Smooth muscle cell (in vitro differentiated cells): Measurements from ENCODE around the gene CRAT. TPM values are rescaled to one million over a fixed set of nuclear protein-coding genes. Genes with fewer than 3 reads are reported as not detected.

Source experiments
- DNase-seq: peaks from one replicate; lab custom pipeline; 2025; ENCODE audit not compliant: unreplicated experiment; lab: John Stamatoyannopoulos, UW
- H2AFZ ChIP-seq: fragments of 200-600 bp; sonication (generic); 2 replicates; pipeline ENCODE4 v1.6.0; 2016; ENCODE audit warnings: antibody characterized with exemption, low read depth, mild to moderate bottlenecking
- H3F3A ChIP-seq: fragments of 200-600 bp; sonication (generic); 2 replicates; pipeline ENCODE4 v1.6.0; 2017; ENCODE audit warnings: antibody characterized with exemption, low read depth
- H3K27ac ChIP-seq: fragments of 200-600 bp; sonication (generic); 2 replicates; pipeline ENCODE4 v1.5.1; 2016; ENCODE audit warnings: low read depth, mild to moderate bottlenecking
- H3K27me3 ChIP-seq: fragments of 200-600 bp; sonication (generic); 2 replicates; pipeline ENCODE4 v1.6.1; 2016; ENCODE audit warnings: low read depth, mild to moderate bottlenecking
- H3K36me3 ChIP-seq: fragments of 200-600 bp; sonication (generic); 2 replicates; pipeline ENCODE4 v1.5.1; 2016; ENCODE audit warnings: low read depth
- H3K4me1 ChIP-seq: fragments of 200-600 bp; sonication (generic); 2 replicates; pipeline ENCODE4 v1.5.1; 2016; ENCODE audit warnings: low read depth
- H3K4me2 ChIP-seq: fragments of 200-600 bp; sonication (generic); 2 replicates; pipeline ENCODE4 v1.6.0; 2016; ENCODE audit warnings: mild to moderate bottlenecking
- H3K4me3 ChIP-seq: fragments of 200-600 bp; sonication (generic); 2 replicates; pipeline ENCODE4 v1.5.1; 2016; ENCODE audit warnings: mild to moderate bottlenecking
- H3K79me2 ChIP-seq: fragments of 200-600 bp; sonication (generic); 2 replicates; pipeline ENCODE4 v1.6.0; 2016; ENCODE audit warnings: low read depth, mild to moderate bottlenecking
- H3K9ac ChIP-seq: fragments of 200-600 bp; sonication (generic); 2 replicates; pipeline ENCODE4 v1.6.0; 2016; ENCODE audit warnings: low read depth
- H3K9me3 ChIP-seq: fragments of 200-600 bp; sonication (generic); replicated peaks from 2 replicates; pipeline ENCODE4 v1.5.1; 2016; ENCODE audit warnings: low read depth
- H4K20me1 ChIP-seq: fragments of 200-600 bp; sonication (generic); 2 replicates; pipeline ENCODE4 v1.6.0; 2016; ENCODE audit warnings: low read depth
- CTCF ChIP-seq: fragments of 200-600 bp; sonication (generic); IDR thresholded peaks from 2 replicates; pipeline ENCODE4 v1.5.1; 2017; ENCODE audit warnings: borderline replicate concordance, mild to moderate bottlenecking, antibody characterized with exemption; ENCODE audit not compliant: insufficient read depth, poor library complexity, severe bottlenecking
- WGBS: methylation state at CpG from one replicate; pipeline ENCODE4 v1.1.7; 2016; ENCODE audit warnings: low lambda C conversion rate; 5-methylcytosine and 5-hydroxymethylcytosine counted together
- polyA plus RNA-seq: library from polyadenylated mRNA; unstranded; fragments of >200 nt; fragmentation: Nextera tagmentation; extraction: Ambion mirVana; gene quantifications from 2 replicates; pipeline ENCODE4 v1.2.1, GENCODE V29; 2016
- total RNA-seq: library from RNA; depleted of rRNA; stranded (reverse); fragments of >200 nt; gene quantifications from 2 replicates; pipeline ENCODE4 v1.2.3, GENCODE V29; 2014

The CRAT gene
- total and polyA plus RNA-seq, 2 experiments from 2014 or later, result 20.0 to 52.3 TPM

GRCh38 chr9:129140397-129141065, 29.9 kb upstream of the CRAT start:
- TF ChIP-seq CTCF, result no peak
- peak overlapping the region; percentile 85 for H3K4me2 ChIP-seq
- H3K4me3 ChIP-seq, result peak overlapping the region; percentile 47
- H3K4me1 ChIP-seq, result peaks cover 51% of the 10 kb centered on the region
- peaks cover 13% of the 10 kb centered on the region for H3K79me2 ChIP-seq
- peak overlapping the region; percentile 96 for H3K9ac ChIP-seq
- no peaks in the 10 kb centered on the region for H4K20me1 ChIP-seq
- no peak overlapping the region for H2AFZ ChIP-seq
- H3K27ac ChIP-seq, result peak overlapping the region; percentile 100
- H3F3A ChIP-seq, result peaks cover 20% of the 10 kb centered on the region
- H3K27me3 ChIP-seq, result no peaks in the 10 kb centered on the region
- DNase-seq, result no peak
- 6% methylated on average over 8 of the region's 8 CpGs for WGBS
- no peaks in the 10 kb centered on the region for H3K9me3 ChIP-seq
- no peaks in the 10 kb centered on the region for H3K36me3 ChIP-seq

DNA sequence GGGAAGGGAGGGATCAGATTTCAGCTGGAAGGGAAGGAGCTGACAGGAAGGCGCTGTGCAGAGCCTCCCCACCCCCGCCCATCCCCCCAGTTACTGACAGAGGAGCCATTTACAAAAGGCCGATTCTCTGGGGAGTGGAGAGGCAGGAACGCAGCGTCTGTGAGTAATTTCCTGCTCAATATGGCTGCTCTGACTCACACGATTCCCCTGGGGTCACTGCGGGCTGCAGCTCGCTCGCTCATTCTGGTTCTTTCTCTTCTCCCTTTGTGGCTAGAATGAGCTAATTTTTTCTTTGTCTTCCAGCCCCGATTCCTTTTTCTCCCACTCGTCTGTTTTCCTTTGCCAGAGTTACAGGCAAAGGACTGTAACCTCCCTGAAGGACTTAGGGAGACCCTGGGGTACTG, 29.4 kb upstream of the CRAT start:
- Histone ChIP-seq H3F3A (peaks cover 18% of the 10 kb centered on the region), H4K20me1 (no peaks in the 10 kb centered on the region), H3K27me3 (no peaks in the 10 kb centered on the region), H3K9ac (peak overlapping the region; percentile 96), H3K4me2 (peak overlapping the region; percentile 85), H3K36me3 (no peaks in the 10 kb centered on the region), H3K4me1 (peaks cover 46% of the 10 kb centered on the region), H3K9me3 (no peaks in the 10 kb centered on the region), H3K27ac (peak overlapping the region; percentile 100), H3K79me2 (peaks cover 13% of the 10 kb centered on the region), H2AFZ (no peak overlapping the region), H3K4me3 (peak overlapping the region; percentile 47)
- DNase-seq, result peak; percentile 73
- WGBS, result 0% methylated on average over 11 of the region's 11 CpGs
- no peak for TF ChIP-seq CTCF

GRCh38 chr9:129139233-129139992, 28.8 kb upstream of the CRAT start:
- H3K79me2 ChIP-seq, result peaks cover 13% of the 10 kb centered on the region
- H3K27me3 ChIP-seq, result no peaks in the 10 kb centered on the region
- H3F3A ChIP-seq, result peaks cover 17% of the 10 kb centered on the region
- DNase-seq, result peak; percentile 56
- peak; percentile 90 for TF ChIP-seq CTCF
- 7% methylated on average over 13 of the region's 13 CpGs for WGBS
- no peaks in the 10 kb centered on the region for H4K20me1 ChIP-seq
- no peak overlapping the region for H3K9ac ChIP-seq
- no peaks in the 10 kb centered on the region for H3K36me3 ChIP-seq
- no peak overlapping the region for H2AFZ ChIP-seq
- H3K4me3 ChIP-seq, result peak overlapping the region; percentile 35
- H3K27ac ChIP-seq, result peak overlapping the region; percentile 100
- H3K9me3 ChIP-seq, result no peaks in the 10 kb centered on the region
- peak overlapping the region; percentile 81 for H3K4me2 ChIP-seq
- H3K4me1 ChIP-seq, result peaks cover 46% of the 10 kb centered on the region
